Measurements from ENCODE around the gene HEMK1. TPM values are rescaled to one million over a fixed set of nuclear protein-coding genes. Genes with fewer than 3 reads are reported as not detected.

The HEMK1 gene
- total RNA-seq, 1 donor from 2014 or later: 13.1 TPM

- no peaks in the 10 kb centered on the region for H3K9me3 ChIP-seq
- peak; percentile 83 to 97 for DNase-seq (ENCODE audit: low spot score in 2 of 2)
- H3K4me1 ChIP-seq: peaks cover 0 to 19% of the 10 kb centered on the region in 2 donors
- H3K36me3 ChIP-seq: no peaks in the 10 kb centered on the region
- no peak for TF ChIP-seq CTCF (IDR thresholded peaks at IDR 0.05)
- peak within 1 kb of the TSS; percentile 75 to 85 for H3K27ac ChIP-seq
- H3K4me3 ChIP-seq: peak within 1 kb of the TSS; percentile 76 to 89
- intact Hi-C loops (cut with DNase I): loop anchor here (2.0 kb wide), 4 partner anchors 209 to 1103 kb away; partner anchors contain the start of genes MANF, TEX264 and TMEM115
- no peaks in the 10 kb centered on the region for H3K27me3 ChIP-seq
These were observed 1.7 kb upstream of the HEMK1 start, which contains the start of gene C3orf18 for GRCh38 chr3:50567386-50568167. Gene C3orf18, minus strand, starts transcription at chr3:50567747. Its CDS starts 2,048 bp downstream, at chr3:50565699.

- Histone ChIP-seq H3K4me1 (peaks cover 0 to 19% of the 10 kb centered on the region in 2 donors), H3K36me3 (no peaks in the 10 kb centered on the region), H3K4me3 (peak overlapping the region; percentile 74 to 89), H3K27ac (peak overlapping the region in 1 of 2 donors; percentile 85), H3K27me3 (no peaks in the 10 kb centered on the region), H3K9me3 (no peaks in the 10 kb centered on the region)
- intact Hi-C loops (cut with DNase I): no loop called here
- DNase-seq (ENCODE audit: low spot score in 2 of 2): no peak
- no peak for TF ChIP-seq CTCF (IDR thresholded peaks at IDR 0.05)
These were observed 1.4 kb downstream of the HEMK1 start for GRCh38 chr3:50570508-50571279.

- no peak for DNase-seq (ENCODE audit: low spot score in 2 of 2)
- no peaks in the 10 kb centered on the region for H3K27me3 ChIP-seq
- H3K9me3 ChIP-seq: no peaks in the 10 kb centered on the region
- H3K4me1 ChIP-seq: peaks cover 0 to 19% of the 10 kb centered on the region in 2 donors
- no peak for TF ChIP-seq CTCF (IDR thresholded peaks at IDR 0.05)
- no peak overlapping the region for H3K27ac ChIP-seq
- intact Hi-C loops (cut with DNase I): no loop called here
- H3K36me3 ChIP-seq: peaks cover 0 to 8% of the 10 kb centered on the region in 2 donors
- H3K4me3 ChIP-seq: no peak overlapping the region
These were observed 2.2 kb downstream of the HEMK1 start for GRCh38 chr3:50571486-50571885.

GRCh38 chr3:50572158-50572557 is 2.8 kb downstream of the HEMK1 start:
- peak; percentile 89 to 92 (median 90) for TF ChIP-seq CTCF (IDR thresholded peaks at IDR 0.05)
- no peak overlapping the region for H3K4me3 ChIP-seq

GRCh38 chr3:50572801-50573371 is 3.6 kb downstream of the HEMK1 start:
- Histone ChIP-seq H3K27me3 (no peaks in the 10 kb centered on the region), H3K4me1 (peaks cover 0 to 11% of the 10 kb centered on the region in 2 donors), H3K27ac (no peak overlapping the region), H3K36me3 (peaks cover 6 to 20% of the 10 kb centered on the region in 2 donors), H3K9me3 (no peaks in the 10 kb centered on the region), H3K4me3 (no peak overlapping the region)
- intact Hi-C loops (cut with DNase I): loop anchor here (1.0 kb wide), 1 partner anchor 41 kb away; no protein-coding TSS in a partner anchor
- TF ChIP-seq CTCF (IDR thresholded peaks at IDR 0.05): no peak
- no peak for DNase-seq (ENCODE audit: low spot score in 2 of 2)

More at GRCh38 chr3:50572158-50572557, 2.8 kb downstream of the HEMK1 start:
- Histone ChIP-seq H3K36me3 (peaks cover 3 to 12% of the 10 kb centered on the region in 2 donors), H3K9me3 (no peaks in the 10 kb centered on the region), H3K4me1 (peaks cover 0 to 12% of the 10 kb centered on the region in 2 donors), H3K27me3 (no peaks in the 10 kb centered on the region), H3K27ac (no peak overlapping the region)
- DNase-seq (ENCODE audit: low spot score in 2 of 2): peak in 1 of 2 donors; percentile 87
- intact Hi-C loops (cut with DNase I): loop anchor here (1.0 kb wide), 1 partner anchor 42 kb away; no protein-coding TSS in a partner anchor

Measured in ascending aorta (tissue), 2 donors.